Activated CD4-positive, alpha-beta T cell treated with anti-CD3 and anti-CD28 coated beads, Interleukin-2, Interleukin-6, amounts not matched to agents 100 ng/mL and 50 ng/mL, durations not matched to agents 16 hours and 8 hours (primary cell): ENCODE measurements around the gene PDK2.
A peak's percentile ranks its signal among the peaks of the same experiment; 100 is the strongest.

Source experiments
- DNase-seq: peaks from one replicate; pipeline ENCODE4 v3.0.0-alpha.2; 2020

Gene PDK2

DNA sequence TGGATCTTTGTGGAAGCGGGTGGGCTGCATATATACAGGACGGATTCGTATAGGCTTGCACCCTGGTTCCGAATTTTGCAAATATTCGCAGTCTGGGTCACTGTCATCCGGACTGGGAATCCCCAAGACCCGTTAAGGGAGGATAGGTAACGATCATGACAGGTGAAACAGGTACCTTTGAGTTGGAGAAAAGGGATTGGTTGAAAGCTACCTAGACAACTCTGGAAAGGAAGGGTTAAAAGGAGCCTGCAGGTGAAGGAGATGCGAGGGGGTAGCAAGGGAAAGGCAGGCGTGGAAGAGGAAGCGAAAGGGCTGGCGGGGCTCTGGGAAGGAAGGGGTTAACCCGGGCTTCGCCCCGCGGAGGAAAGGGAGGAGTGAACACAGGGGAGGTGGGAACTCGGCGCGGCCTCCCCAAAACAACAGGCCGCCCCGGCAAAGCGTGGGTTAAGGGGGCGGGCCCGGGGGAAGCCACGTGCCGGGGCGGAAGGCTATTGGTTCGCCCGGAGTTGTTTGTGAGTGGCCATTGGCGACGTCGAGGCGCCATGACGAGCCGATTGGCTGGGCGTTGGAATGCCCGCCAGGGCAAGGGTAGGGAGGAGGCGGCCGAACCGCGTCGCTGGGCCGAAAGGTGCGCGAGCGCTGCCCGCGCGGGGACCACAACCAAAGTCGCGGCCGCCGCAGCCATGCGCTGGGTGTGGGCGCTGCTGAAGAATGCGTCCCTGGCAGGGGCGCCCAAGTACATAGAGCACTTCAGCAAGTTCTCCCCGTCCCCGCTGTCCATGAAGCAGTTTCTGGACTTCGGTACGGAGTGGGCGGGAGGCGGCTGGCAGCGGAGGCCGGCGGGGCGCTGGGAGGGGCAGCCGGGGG is at the start of gene PDK2:
Gene PDK2 (plus strand): TSS at position 599 of the 867 bp plus-strand sequence. CDS start 85 bp downstream, at position 684.
- peak; percentile 95 for DNase-seq

DNA sequence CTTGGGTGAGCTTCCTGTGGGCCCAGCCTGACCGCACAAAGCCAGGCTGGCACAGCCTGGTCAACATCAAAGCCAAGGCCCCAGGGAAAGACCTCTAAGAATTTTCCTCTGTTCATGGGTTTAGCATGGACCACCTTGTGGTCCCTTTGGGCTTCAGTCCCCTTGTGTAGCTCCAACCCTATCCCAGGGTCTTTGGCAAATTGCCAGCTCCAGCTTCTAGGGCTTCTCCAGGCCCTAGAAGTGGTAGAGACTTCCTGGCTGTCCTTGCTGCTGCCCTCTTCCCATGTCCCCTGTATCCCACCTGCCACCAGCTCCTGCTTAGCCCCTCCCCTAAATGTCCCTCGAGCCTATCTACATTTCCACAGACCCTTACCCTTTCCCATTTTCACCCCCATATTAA is 49.0 kb upstream of the PDK2 start:
- no peak for DNase-seq

DNA sequence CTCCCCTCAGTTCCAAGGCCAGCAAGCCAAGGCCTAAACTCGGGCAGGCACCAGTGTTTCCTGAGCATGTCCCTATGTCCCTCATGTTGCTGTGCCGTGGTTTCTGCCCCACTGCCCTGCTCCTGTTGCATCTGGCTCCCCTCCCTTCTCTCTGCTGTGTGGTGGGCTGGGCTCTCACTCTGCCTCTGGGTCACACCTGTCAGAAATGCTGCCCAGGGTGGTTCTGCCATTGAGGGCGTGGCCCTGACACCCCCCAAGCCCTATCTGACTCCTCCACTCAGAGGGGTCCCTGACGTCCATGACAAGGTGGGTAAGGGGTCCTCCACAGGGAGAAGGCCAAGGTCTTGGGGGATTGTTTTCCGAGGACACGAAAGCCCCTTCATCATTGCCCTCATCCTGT is 48.5 kb upstream of the PDK2 start:
- no peak for DNase-seq

- DNase-seq: no peak
Measured at GRCh38 chr17:50047083-50047482, 48.1 kb upstream of the PDK2 start.

- peak; percentile 28 for DNase-seq
Measured at GRCh38 chr17:50047488-50048126, 47.5 kb upstream of the PDK2 start.

GRCh38 chr17:50048146-50048720 is 46.9 kb upstream of the PDK2 start:
- DNase-seq: no peak

- DNase-seq: no peak
Measured at GRCh38 chr17:50048988-50049387, 46.2 kb upstream of the PDK2 start.

- DNase-seq: no peak
Measured at GRCh38 chr17:50049636-50050035, 45.5 kb upstream of the PDK2 start.

DNA sequence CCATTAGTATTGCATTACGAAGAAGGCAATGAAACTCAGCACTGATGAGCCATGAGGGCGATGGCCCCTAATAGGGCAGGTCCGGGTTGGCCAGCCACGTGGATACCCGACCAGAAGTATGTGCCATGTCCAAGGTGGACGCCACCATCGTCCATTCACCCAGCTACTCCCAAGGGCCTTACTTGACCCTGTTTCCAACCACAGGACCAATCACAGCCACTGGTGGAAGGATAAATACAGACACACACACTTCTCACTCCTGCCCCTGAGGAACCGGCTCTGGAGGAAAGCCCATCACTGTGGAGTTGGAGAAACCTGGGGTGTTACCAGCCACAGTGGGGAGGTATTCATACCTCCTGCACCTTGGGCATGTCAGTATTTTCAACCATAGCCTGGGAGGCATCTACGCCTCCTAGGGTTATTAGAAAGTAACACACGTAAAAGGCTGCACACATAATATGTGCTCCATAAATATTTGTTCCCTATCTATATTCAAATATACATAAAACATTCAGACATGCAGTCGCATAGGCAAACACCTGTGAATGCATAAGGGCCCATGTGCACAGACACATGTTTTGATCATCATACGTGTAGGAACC is 44.6 kb upstream of the PDK2 start:
- no peak for DNase-seq

- DNase-seq: peak; percentile 87
Measured at GRCh38 chr17:50051082-50051576, 44.0 kb upstream of the PDK2 start.

DNA sequence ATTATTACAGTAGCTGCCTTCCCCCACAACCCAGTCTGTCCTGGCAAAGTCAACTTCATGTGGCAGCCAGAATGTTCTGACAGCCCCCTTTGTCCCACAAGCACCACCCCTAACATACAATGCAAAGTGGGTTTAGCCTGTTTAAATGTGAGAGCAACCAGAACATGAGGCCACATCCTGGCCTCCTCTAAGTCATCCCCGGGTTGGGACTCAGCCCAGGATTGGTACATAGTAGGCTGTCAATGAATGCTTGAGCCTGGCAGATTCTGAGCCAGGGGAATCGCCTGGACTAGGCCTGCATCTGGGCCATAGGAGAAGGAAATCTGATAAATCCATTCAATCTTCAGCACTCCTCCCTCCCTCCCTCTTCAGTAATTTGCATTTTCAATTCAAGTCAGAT is 43.5 kb upstream of the PDK2 start:
- DNase-seq: no peak

GRCh38 chr17:50052241-50052796 is 42.8 kb upstream of the PDK2 start:
- no peak for DNase-seq

DNA sequence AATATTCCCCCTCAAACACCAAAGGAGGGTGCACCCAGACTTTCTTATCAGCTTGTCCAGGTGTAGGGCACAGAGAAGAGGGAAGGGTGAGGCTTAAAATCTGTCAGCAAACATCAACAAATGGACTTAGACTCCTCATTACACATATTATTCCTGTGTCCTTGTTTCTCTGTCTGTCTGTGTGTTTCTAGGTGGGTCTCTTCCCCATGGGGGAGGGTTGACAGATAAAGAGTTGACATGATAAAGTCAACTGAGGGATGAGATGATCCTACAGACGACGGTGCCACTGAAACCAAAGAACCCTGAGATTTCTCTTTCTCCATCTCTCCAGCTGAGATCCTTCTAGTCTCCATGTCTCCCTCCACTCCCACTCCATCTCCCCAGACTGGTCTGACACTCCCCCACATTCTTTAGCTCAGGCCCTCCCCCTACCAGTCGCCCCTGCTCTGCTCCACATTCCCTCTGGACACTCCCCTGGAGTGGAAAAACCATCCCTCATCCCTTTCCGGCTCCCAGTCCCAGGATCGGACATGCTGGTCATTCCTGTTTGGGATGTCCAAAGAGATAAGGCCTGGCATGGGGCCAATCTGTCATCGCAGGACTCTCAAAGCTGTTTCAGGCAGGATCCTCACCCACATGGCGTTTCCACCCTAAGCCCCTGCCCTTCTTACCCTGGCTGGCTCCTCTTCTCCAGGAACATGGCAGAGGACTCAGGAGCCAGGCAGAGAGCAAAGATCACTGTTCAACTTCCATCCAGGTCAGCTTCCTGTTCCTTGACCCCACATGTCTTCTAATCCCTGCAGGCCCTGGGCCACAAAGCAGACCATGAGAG is 42.1 kb upstream of the PDK2 start:
- no peak for DNase-seq

DNA sequence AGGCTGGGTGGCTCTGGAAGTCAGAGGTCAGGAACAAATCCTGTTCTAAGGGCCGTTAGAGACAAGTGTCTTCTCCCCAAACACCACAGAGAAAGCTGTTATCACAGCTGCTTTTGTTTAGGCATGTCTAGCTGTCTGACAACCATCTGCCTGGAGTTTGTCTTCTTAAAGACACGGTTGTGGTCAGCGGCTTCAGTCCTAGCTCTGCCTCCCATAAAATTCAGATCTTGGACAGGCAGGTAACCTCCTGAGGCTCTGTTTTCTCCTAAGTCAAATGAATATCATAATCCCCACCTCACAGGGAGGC is 41.5 kb upstream of the PDK2 start:
- no peak for DNase-seq

DNA sequence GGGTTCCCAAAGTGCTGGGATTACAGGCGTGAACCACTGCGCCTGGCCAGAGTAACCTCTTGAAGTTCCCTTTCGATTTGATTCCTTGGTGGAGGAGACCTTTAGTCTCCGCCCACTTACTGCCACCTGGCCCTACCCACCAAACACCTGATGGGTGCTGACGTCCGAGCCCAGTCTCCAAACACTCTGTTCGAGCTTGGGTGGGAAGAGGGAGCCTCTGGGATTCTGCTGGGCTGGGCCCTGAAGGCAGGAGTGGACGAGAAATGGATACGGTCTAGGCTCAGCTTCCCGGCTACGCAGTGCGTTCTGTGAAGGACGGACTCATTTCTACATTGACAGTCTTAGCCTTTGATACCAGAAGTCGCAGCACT is 40.1 kb upstream of the PDK2 start:
- DNase-seq: peak; percentile 18

GRCh38 chr17:50055426-50056216 is 39.5 kb upstream of the PDK2 start, which contains the start of gene ITGA3:
Gene ITGA3 (plus strand): TSS chr17:50056110. CDS start chr17:50056440, 330 bp downstream.
- DNase-seq: peak; percentile 74

DNA sequence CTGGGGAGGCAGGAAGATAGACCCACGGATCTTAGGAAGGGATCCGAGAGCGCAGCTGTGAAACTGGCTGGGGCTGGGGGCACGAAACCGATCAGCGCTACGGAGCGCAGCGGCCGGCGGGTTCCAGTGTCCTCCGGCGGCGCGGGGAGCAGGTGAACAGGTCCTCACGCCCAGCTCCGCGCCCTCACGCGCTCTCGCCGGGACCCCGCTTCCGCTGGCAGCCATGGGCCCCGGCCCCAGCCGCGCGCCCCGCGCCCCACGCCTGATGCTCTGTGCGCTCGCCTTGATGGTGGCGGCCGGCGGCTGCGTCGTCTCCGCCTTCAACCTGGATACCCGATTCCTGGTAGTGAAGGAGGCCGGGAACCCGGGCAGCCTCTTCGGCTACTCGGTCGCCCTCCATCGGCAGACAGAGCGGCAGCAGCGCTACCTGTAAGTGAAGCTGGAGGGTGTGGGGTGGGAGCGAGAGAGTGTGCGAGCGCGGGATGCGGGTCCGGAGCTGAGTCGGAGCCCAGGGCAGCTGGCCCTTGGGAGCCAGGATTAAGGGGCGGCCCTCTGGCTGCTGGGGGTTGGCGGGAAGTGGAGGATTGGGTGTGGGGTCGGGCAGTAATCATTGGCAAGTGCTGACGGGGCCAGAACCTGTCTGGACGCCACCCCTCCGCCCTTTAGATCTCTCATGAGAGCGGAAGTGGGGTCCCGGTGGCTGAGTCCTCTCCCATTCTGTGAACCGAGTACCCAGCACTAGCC is 38.8 kb upstream of the PDK2 start:
- peak; percentile 79 for DNase-seq

- no peak for DNase-seq
Measured at GRCh38 chr17:50056961-50057330, 38.2 kb upstream of the PDK2 start.

GRCh38 chr17:50057521-50057991 is 37.6 kb upstream of the PDK2 start:
- DNase-seq: no peak

DNA sequence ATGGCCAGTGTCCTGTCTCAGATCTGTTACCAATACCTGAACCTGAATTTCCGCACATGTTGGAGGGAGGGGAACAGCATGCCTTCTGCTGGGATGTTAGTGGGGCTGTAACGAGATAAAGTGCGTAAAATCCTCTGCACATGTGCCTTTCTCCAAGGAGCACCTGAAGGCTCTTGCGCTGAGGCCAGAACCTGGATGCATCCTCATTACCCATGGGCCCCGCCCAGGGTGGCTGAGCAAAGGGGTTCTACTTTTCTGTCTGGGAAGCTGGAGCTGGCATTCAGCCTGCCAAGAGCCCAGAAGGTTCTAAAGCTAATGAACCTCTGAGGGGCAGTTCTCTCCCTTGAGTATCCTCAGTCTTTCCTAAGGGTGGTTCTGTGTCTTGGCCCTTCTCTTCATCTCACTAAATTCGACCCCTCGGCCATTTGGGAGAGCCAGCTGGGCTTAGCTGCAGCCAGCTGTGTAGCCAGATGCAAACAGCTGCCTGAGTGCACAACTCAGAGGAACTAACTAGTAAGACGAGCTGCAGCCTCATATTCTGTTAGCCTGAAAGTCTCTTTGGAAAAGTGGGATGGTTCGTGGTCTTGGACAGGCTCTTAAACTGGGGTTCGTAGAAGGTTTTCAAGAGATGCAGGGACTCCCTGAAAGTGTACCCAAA is 36.7 kb upstream of the PDK2 start:
- no peak for DNase-seq
